Activated CD8-positive, alpha-beta T cell treated with anti-CD3 and anti-CD28 coated beads for 36 hours (primary cell): ENCODE data around the gene ATP8B4. TPM values are rescaled to one million over a fixed set of nuclear protein-coding genes. Genes with fewer than 3 reads are reported as not detected.

Experiments used
- ATAC-seq: fragments of 200-7000 bp; cut with Tn5 transposase; one replicate; pipeline ENCODE4 v1.10.0; 2021; ENCODE audit warnings: mild to moderate bottlenecking, moderate library complexity
- CTCF ChIA-PET: fragments of 350-600 bp; sonication (Branson Sonifier 250); formaldehyde crosslinking; loops from one replicate; lab custom pipeline; 2021; ENCODE audit warnings: antibody characterized with exemption; lab: Charles Lee
- POLR2A ChIA-PET: fragments of 350-600 bp; sonication (Branson Sonifier 250); formaldehyde crosslinking; loops from one replicate; lab custom pipeline; 2021; ENCODE audit warnings: antibody characterized with exemption; lab: Charles Lee
- DNase-seq: peaks from one replicate; pipeline ENCODE4 v3.0.0-alpha.2; 2020
- H3K27ac Mint-ChIP-seq: one replicate; pipeline ENCODE4 v1.8.0; 2021; ENCODE audit warnings: mild to moderate bottlenecking, mixed read lengths
- H3K27me3 Mint-ChIP-seq: one replicate; pipeline ENCODE4 v1.8.0; 2021; ENCODE audit warnings: mixed read lengths
- H3K36me3 Mint-ChIP-seq: one replicate; pipeline ENCODE4 v1.8.0; 2021; ENCODE audit warnings: low read depth, mixed read lengths
- H3K4me1 Mint-ChIP-seq: one replicate; pipeline ENCODE4 v1.8.0; 2021; ENCODE audit warnings: low read depth, mixed read lengths
- H3K4me3 Mint-ChIP-seq: one replicate; pipeline ENCODE4 v1.8.0; 2021; ENCODE audit warnings: mild to moderate bottlenecking, moderate library complexity, mixed read lengths
- H3K9me3 Mint-ChIP-seq: one replicate; pipeline ENCODE4 v1.8.0; 2021; ENCODE audit warnings: mixed read lengths
- intact Hi-C: fragments of 100-400 bp; cut with micrococcal nuclease; formaldehyde crosslinking; loops from one replicate; pipeline ENCODE4 v1.10.0; 2022
- total RNA-seq, 2 experiments: library from RNA; stranded (reverse); gene quantifications; one replicate each; pipeline ENCODE4 v1.2.3, GENCODE V29; 2021
- TF ChIP-seq, protein P1 (sequence below): fragments of 200-600 bp; IDR thresholded peaks from one replicate; pipeline ENCODE4 v1.8.0; 2022; ENCODE audit warnings: antibody characterized with exemption, mild to moderate bottlenecking

ATP8B4 gene
- total RNA-seq, 2 experiments from 2014 or later: 4.6 to 5.8 TPM

DNA sequence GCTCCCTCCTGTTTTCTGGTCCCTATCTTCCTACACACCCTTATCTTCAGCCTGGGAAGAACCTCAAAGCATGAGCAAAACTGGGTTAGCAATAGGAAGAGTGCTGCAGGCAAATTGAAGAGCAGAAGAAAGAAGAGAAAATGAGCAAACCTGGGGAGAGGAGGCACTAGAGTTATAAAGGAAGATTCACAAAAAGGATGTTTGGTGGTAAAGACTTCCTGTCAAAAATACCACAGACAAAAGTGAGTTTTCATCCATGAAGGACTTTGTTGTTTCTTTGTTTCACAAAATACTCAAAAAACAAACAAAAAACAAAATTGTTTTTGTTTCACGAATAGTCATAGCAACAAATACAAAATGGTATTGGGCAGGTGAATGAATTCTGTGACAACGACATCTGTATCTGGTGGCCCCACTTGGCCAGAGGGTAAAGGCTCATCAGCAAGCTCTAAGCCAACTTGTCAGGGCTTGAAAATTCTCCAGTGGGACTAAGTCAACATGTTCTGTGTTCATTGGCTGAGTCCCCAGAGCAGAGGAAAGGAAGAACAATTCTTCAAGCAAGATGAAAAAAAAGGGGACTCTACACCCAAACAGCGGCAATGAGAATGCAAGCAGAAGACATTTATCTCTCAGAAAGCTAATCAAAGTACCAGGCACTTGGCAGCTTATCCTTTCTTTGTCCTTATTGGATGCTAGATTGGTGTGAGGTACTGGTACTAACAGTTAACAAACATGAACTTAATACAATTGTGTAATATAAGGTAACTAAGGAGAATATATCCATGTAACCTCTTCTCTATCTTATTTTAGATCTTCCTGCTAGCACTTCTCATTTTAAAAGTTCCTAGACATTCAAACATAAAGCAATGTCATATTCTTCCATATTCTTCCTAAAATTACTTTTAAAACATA is 9.7 kb downstream of the ATP8B4 start:
- ATAC-seq (no peak), DNase-seq (no peak)
- H3K27ac Mint-ChIP-seq: peak overlapping the region; percentile 60
- no peaks in the 10 kb centered on the region for H3K9me3 Mint-ChIP-seq
- intact Hi-C loops: no loop called here
- peaks cover 2% of the 10 kb centered on the region for H3K27me3 Mint-ChIP-seq
- no peaks in the 10 kb centered on the region for H3K36me3 Mint-ChIP-seq
- TF ChIP-seq, protein P1, sequence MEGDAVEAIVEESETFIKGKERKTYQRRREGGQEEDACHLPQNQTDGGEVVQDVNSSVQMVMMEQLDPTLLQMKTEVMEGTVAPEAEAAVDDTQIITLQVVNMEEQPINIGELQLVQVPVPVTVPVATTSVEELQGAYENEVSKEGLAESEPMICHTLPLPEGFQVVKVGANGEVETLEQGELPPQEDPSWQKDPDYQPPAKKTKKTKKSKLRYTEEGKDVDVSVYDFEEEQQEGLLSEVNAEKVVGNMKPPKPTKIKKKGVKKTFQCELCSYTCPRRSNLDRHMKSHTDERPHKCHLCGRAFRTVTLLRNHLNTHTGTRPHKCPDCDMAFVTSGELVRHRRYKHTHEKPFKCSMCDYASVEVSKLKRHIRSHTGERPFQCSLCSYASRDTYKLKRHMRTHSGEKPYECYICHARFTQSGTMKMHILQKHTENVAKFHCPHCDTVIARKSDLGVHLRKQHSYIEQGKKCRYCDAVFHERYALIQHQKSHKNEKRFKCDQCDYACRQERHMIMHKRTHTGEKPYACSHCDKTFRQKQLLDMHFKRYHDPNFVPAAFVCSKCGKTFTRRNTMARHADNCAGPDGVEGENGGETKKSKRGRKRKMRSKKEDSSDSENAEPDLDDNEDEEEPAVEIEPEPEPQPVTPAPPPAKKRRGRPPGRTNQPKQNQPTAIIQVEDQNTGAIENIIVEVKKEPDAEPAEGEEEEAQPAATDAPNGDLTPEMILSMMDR: no peak
- H3K4me3 Mint-ChIP-seq: no peak overlapping the region
- CTCF ChIA-PET: no interaction called here
- peaks cover 38% of the 10 kb centered on the region for H3K4me1 Mint-ChIP-seq
- POLR2A ChIA-PET: no interaction called here

DNA sequence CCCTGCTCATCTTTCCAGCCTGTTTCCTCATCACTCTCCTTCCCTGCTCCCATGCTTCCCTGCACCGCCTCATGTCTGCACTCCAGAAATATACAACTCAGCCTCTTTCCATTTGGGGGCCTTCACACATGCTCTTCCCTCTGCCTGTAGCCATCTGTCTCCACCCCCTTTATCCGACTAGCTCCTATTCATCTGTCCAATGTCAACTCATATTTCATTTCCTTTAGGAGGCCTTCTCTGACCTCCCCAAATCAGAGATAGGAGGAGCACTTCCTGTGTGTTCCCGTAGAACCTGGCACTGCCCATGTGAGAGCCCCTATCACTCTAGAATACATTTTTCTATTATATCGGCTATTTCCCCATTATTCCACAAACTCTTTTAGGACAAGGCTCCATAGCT is 10.6 kb downstream of the ATP8B4 start:
- ATAC-seq (no peak), DNase-seq (no peak)
- Mint-ChIP-seq H3K4me1 (peaks cover 38% of the 10 kb centered on the region), H3K36me3 (no peaks in the 10 kb centered on the region), H3K9me3 (no peaks in the 10 kb centered on the region), H3K27me3 (peaks cover 2% of the 10 kb centered on the region), H3K4me3 (no peak overlapping the region), H3K27ac (peak overlapping the region; percentile 77)
- ChIA-PET POLR2A (no interaction called here), CTCF (no interaction called here)
- TF ChIP-seq, protein P1: no peak
- intact Hi-C loops: no loop called here

DNA sequence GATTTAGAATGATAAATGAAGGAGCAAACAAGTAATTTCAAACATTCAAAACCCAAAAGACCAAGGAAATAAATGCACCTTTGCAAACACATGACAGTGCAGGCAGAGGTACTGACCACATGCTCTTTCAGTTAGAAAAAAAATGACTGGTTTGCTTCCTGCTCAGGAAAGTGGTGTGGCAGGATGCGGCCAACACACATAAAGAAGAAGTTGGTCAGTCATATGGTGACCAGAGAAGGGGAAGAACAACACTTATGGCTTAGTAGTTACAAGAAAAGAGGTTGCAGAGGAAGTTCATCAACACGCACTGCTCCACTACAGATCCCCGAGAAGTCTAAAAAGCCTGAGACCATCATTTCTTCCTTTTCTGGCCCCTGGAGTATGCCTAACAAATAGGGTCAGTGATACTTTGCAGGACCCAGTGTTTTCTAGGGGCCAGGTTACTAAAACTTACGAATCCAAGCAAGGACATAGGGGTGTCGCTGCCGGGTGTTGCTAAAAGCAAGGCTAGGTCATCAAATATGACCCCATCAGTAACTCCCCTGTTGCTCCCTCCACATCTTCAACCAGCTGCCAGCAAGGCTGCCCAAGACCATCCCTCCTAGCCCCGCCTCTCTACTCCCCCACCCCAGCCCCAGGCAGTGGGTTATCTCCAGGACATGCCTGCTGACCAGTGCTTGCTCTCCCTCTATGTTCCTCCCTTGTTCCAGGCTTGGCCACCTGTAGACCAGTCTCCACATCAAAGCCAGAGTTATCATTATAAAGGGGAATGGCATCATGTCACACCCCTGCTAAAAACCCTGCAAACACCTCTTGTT is 11.2 kb downstream of the ATP8B4 start:
- Mint-ChIP-seq H3K9me3 (no peaks in the 10 kb centered on the region), H3K36me3 (no peaks in the 10 kb centered on the region), H3K27ac (peak overlapping the region; percentile 77), H3K4me3 (no peak overlapping the region), H3K4me1 (peaks cover 38% of the 10 kb centered on the region), H3K27me3 (peaks cover 2% of the 10 kb centered on the region)
- DNase-seq: peak; percentile 61
- TF ChIP-seq, protein P1: no peak
- POLR2A ChIA-PET: no interaction called here
- CTCF ChIA-PET: no interaction called here
- peak; percentile 87 for ATAC-seq
- intact Hi-C loops: no loop called here

DNA sequence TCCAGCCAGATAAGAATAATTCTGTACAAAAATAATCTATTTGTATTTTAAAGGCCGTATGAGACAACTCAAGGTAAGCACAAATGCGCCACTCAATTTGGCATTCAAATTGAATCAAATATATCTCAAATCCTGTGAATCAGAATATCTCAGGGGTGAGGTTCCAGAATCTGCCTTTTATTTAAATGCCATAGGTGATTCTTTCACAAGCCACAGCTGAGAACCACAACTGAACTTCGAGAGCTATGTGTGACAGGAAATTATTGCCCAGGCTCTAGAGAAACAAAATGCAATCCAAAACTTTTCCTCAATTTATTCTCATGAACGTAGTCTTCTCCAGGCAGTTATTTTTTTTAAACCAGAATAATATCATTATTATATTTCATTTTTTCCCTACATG is 11.9 kb downstream of the ATP8B4 start:
- CTCF ChIA-PET: interaction anchor here (0.5 kb wide), 1 partner anchor 802 kb away, joined by 3 read pairs; no protein-coding TSS in a partner anchor
- intact Hi-C loops: no loop called here

More for the DNA sequence above, 11.9 kb downstream of the ATP8B4 start:
- Mint-ChIP-seq H3K4me3 (no peak overlapping the region), H3K4me1 (peaks cover 38% of the 10 kb centered on the region), H3K9me3 (no peaks in the 10 kb centered on the region), H3K27ac (peak overlapping the region; percentile 75), H3K27me3 (no peaks in the 10 kb centered on the region), H3K36me3 (no peaks in the 10 kb centered on the region)
- POLR2A ChIA-PET: no interaction called here
- TF ChIP-seq, protein P1: no peak
- DNase-seq: no peak
- peak; percentile 47 for ATAC-seq
